Activated CD8-positive, alpha-beta memory T cell treated with anti-CD3 and anti-CD28 coated beads, Interleukin-2, amount 50 U/mL, for 24 hours (primary cell): Measurements from ENCODE around the gene FARP1.

Source experiments
- DNase-seq: peaks from one replicate; pipeline ENCODE4 v3.0.0-alpha.2; 2020; ENCODE audit errors: extremely low read depth

FARP1 gene

DNA sequence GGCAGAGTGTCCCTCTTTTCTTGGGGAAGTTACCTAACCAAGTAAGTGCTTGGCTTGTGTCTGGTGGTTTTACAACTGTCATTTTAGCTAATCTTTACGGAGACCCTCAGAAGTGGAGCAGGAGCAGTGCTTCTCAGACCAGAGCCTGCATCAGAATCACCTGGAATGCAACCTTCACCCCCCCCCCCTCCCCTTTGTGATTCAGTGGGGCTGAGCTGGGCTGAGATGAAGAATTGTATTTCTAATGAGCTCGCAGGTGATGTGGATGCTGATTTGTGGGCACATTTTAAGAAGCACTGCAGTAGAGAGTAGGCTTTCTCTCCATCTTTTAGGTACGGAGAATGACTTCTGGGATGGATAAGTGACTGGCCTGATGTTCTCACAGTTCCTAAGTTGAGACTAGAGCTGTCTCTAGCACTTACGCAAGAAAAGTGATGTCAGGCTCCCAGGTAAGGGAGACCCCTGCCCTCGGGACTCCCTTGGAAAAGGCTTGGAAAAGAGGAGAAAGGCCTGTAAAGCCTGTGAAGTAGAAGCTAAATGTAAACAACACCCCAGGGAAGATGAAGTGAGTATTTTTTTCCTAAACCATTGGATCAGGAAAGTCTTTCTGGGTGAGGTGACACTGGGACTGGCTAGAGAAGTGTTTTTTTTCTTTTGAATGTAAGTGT, 57.5 kb downstream of the FARP1 start:
- no peak for DNase-seq

DNA sequence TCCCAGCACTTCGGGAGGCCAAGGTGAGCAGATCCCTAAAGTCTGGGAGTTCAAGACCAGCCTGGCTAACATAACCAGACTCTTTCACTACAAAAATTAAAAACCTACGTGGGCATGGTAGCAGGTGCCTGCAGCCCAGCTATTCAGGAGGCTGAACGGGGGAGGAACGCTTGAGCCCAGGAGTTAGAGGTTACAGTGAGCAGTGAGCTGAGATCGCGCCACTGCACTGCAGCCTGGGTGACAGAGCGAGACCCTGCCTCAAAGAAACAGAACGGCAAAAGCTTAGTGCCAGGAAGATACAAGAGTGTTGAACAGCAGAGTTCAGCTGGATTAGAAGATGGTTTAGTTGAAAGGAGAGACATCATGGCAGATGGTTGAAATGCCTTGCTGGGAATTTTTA, 58.3 kb downstream of the FARP1 start:
- no peak for DNase-seq

DNA sequence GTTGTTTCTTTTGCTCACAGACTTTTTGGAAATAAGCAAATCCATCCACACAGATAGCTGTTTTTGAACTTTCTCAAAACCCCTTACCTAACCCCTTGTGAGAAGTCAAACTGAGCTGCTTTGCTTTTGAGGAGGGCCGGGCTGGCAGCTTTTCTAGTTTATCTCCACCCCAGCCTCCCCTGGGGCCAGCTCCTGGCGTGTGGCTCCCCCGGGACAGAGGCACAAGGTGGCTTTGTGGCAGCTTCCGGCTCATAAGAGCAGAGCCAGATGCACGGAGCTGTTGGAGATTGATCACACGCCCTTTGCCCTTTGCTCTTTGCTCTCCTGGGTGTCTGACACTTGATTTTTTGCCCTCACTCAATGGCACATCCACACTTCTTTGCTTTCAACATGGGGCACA, 59.1 kb downstream of the FARP1 start:
- DNase-seq = no peak

DNA sequence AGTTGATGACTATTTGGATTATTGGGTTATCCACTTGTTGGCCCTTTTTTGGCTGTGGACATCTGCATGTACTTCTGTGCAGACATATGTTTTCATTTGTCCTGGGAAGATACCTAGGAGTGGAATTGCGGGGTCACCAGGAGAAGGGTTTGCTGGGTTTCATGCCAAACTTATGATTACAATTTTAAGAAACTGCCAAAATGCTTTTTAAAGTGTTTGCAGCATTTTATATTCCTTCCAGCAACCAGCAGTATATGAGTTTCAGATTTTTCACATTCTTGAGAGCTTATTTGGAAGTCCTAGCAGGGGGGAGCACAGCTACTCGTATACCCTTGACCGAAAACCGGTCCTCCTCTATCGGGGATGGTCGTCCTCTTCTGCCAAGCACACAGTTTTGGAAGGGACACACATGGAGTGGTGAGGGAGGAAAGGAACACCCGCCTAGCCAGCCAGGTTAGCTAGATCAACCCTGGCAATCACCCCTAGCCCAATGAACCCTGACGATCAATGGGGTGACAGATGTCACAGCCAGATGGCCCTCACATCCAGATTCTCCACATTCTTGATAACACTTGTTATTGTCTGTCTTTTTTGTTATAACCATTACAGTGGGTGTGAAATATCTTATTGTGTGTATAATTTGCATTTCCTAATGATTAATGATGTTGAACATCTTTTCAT, 60.9 kb downstream of the FARP1 start:
- no peak for DNase-seq

DNA sequence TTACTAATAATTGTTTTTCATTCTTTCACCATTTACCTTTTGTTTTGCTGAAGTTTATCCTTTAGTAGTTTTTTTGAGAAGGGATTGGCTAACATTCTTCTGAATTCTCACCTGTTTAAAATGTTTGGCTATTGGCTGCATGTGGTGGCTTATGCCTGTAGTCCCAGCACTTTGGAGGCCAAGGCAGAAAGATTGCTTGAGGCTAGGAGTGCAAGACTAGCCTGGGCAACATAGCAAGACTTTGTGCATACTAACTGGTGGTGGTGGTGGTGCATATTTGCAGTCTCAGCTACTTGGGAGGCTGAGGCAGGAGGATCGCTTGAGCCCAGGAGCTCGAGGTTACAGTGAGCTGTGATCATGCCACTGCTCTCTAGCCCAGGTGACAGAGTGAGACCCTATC, 61.7 kb downstream of the FARP1 start:
- DNase-seq = no peak

DNA sequence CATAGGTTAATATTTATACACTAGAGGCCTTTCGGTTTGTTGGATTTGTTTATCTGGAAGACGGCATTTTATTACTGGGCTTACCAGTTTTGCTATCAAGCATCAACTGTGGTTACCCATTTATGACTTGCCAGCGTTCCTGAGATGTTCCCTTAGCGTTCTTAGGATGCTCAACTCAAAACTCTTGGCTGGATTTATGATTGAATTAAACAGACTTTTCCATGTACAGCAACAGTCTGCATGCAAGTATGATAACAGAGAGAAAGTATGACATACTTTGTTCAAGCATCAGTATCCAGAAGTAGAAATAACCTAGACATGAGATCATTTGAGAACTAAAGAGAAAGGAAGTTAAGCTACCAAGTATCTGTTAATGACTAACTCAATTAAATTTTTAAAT, 64.1 kb downstream of the FARP1 start:
- no peak for DNase-seq

DNA sequence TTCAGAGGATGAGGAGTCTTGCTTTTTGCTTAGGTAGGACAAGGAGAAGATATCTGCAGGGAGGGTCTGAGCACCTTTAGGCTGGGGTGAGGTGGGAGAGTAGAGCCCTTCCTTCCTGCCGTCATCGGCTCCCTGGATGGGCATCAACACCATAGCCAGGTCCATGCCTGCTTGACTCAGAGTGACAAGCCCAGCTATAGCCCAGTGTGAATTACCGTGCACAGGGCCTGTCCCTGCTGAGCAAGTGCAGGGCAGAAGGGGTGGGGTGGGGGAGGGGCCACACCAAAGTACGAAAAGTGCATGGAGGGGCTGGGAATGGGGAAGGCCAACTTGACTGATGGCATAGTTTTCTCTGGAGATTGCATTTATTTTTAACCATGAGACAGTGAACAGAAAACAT, 64.5 kb downstream of the FARP1 start:
- DNase-seq = no peak

DNA sequence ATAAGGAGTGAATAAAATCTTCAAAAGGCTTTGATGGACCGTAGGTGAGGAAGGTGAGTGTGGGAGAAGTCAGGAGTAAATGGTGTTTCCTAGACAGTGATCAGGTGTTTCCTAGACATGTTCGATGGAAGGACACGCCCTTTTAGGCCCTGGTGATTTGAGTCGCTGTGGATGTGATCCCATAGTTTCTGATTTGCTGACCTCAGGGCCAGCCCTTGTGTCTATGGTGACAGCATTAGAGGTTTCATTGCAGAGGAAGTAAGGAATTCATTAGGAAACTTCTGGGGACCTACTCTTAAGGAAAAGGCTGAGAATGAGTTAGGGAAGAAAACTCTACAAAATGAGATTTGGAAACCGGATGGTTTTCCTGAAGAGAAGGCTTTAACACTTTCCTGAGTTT, 65.7 kb downstream of the FARP1 start:
- no peak for DNase-seq

DNA sequence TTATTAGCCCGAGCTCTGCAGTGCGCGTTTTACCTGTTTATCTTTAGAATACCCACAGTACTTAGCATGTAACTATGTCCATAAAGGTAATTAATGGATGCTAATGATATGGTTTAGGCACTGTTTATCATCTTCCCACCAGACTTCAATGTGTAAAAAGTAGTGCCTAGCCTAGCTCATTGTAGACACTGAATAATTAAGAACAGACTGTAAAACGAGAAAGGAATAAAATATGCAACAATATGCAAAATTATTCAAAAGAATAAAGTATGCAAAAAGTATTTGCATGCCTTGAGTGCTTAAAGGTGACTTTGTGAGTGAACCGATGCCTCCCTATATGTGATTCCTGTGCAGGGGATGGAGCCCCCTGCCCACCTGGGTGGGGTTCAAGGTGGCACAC, 69.9 kb downstream of the FARP1 start:
- no peak for DNase-seq

DNA sequence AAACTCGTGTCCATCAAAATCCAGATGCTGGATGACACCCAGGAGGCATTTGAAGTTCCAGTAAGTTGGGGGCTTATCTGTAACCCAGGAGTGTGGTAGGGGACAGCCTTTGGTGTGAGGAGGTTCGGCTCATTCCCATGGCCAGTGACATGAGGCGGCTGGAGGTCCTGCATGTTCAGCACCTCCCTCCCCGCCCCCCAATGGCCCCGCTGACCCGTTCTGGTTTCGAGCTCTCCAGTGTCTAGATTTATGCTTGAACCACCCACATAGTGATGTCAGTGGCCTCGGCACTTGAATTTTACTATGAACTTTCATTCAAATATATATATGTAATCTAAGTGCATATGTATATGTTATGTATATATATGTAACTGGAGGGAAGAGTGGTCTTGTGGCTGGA, 70.5 kb downstream of the FARP1 start:
- DNase-seq = no peak

DNA sequence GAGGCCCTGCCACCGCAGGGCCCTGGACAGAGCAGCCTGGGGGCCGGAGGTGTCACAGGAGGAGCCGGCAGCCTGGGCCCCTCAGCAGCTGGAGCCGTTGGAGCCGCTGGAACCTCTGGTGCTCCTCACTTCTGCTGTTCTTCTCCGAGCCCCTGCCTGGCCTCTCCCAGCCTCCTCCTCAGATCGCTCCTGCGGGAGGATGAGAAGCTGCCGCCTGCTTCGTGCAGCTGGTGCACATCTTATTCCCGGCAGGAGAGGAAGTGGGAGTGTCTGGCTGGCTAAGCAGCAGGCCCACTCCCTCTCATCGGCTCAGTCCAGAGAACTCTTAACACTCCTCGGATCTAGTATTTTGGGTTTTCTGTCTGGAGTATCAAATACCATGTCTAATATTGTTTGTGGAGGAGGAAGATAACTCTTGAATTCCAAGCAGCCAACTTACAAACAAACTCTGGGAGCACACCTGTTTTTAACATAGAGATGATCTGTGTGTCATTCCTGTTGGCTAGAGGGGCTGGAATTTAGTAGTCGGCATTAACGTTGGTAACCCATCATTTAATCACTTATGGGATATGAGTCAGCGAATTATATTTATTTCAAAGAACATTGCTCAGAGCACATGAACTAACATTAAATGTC, 71.2 kb downstream of the FARP1 start:
- no peak for DNase-seq

DNA sequence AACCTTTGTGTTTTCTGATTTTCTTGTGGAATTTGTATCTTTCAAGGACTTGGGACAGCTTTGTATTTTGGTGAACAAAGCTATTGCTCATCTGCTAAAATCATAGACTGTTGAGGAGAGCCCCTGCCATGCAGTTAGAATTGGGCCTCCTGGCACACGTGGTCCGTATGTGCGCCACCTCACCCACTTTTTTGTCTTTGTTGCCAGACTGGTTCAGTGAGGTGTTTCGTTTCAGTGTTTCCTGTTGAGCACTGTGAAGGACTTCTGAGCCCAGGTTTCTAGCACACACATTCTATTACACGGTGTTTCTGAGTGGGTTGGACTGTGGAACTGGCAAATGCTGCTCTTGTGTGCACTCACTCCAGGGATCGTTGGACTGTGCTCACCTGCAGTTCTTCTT, 71.8 kb downstream of the FARP1 start:
- no peak for DNase-seq

DNA sequence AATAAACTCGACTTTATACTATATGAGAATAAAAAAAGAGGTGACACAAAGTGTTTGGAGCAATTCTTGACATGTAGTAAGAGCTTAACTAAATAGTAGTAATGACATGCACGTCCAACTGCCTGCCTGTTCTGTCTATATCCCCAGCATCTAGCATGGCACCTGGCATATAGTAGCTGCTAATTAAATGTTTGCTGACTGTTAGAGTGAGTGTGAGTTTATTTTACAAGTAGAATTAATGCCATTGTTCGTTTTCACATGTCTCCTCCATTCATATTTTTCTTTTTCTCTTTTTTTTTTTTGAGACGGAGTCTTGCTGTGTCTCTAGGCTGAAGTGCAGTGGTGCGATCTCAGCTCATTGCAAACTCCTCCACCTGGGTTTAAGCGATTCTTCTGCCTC, 72.6 kb downstream of the FARP1 start:
- no peak for DNase-seq

DNA sequence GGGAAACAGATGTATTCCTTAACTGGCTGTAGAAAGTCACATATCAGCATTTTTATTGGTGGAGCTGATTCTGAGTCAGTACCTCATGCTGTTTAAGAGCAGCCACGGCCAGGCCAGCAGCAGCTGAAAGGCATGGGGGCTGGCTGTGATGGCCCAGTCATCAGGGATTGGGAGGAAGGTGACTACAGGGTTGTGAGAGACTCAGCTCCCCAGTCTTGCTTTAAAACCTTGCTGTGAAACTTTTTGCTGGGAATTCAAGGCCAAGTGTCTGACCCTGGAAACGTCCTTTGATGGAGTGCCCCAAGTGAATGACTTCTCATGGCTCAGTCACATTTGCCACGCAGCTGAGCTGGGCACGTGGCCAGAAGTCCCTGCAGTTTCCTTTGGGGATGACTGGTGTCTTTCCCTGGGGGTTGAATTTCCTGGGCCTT, 73.3 kb downstream of the FARP1 start:
- no peak for DNase-seq

DNA sequence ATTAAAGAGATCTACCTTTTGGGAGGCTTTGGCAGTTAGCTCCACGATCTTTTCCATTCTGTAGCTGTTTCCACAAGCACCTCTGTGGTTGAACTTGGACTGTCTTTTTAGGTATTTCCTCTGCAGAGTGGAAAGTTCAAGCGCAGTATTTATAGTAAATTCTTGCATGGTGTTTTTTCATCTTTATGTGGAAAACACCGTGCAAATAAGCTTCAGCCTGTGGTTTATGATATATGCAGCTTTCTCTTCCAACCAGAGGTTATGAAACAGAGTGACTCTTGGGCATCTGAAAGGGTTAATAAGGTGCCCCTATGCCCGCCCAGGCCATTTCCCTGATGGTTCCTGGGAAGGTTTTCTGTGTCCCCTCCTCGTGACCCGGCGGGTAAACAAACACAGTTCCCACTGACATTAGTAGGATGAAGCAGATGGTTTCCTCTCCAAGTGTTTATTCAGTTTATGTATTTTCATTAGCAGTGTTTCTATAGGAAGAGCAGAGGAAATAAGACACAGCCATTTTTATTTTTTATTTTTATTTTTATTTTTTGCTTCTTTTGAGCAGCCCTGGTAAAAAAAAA, 73.9 kb downstream of the FARP1 start:
- DNase-seq = no peak

DNA sequence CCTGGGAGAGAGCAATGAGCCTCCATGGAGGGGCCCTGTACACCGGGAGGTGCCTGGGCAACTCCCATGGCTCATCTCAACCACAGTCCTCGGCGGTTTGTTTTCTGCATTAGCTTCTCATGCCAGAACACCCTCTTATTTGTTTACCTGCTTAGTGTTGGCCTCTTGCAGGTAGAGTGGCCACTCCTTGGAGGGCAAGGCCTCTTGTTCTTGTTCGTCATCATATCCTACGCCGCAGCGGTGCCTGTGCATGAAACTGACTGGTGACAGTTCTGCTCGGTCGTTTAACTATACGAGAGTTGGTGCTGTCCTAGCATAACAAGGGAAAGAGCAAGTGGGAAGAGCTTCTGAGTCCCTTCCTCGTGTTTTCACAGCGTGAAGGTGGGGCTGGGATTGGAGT, 74.7 kb downstream of the FARP1 start:
- DNase-seq = no peak

DNA sequence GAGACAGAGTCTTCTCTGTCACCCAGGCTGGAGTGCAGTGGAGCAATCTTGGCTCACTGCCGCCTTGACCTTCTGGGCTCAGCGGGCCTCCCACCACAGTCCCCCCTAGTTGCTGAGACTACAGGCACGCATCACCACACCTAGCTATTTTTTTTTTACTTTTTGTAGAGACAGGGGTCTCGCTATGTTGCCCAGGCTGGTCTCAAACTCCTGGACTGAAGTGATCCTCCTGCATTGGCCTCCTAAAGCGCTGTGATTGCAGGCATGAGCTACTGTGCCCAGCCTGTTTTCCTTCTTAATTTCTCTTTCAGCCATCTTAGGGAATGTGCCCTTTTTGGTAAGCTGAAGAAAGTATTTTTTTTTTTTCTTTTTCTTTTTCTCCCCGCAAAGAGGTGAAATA, 76.8 kb downstream of the FARP1 start:
- no peak for DNase-seq

DNA sequence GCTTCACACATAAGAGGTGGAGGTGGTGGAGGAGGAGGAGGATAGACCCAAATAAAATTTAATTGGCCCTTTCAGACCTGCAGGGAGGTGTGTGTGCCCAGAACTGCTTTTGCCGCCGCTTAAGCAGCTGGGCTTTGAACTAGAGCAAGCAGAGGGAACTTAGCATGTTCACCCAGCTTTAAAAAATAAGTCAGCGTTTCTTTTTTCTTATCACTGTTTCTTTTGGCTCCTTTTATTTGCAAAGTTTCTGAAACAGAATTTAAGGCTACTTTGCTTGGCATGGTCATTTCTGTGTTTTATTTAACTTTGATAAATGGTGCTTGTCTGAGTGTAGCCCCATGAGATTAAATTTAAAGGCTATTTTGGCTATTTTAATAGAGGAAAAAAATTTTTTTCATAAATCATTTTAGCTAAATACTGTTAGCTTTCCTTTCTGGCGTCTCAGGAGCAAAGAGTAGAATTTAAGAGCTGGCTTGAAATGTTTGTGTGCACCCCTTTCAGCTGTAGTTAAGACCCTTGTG, 77.4 kb downstream of the FARP1 start:
- no peak for DNase-seq

DNA sequence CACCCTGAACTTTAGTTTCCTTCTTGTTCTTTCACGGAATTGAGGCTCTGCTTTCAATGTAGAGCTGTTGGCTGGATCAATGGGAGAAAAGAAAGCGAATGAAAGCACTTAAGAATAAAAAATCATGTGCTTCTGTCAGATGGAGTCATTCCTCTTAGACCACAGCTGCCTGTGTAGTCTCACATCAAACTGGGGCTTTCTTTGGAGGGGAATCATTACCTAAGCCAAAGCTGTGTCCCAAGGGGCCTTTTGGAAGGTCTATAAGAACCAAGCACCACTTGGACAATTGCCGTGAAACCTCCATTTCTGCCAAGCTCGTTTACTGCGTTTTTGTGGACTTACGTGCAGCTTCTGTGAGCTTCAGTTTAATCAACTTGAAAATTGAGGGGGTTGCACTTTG, 78.3 kb downstream of the FARP1 start:
- no peak for DNase-seq

DNA sequence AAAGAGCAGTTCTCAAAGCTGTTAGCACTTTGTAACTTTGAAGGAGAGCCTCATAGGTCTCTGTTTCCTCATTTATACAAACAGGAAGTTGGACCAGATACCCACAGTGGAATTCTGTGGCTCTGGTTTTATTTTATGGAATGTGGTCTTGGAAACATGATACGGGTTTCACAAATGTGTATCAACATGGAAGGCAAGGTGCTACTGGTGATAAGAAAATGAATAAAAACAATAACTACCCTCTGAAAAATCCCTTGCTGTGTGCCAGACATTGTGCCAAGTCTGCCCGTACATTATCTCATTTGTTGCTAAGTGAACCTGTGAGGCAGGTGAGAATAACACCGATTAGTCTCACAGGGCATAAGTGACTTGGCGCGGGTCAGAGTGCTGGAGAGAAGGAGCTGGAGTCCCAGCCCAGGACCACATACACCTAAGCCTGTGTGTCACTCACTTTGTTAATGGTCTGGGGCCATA, 79.2 kb downstream of the FARP1 start:
- no peak for DNase-seq

DNA sequence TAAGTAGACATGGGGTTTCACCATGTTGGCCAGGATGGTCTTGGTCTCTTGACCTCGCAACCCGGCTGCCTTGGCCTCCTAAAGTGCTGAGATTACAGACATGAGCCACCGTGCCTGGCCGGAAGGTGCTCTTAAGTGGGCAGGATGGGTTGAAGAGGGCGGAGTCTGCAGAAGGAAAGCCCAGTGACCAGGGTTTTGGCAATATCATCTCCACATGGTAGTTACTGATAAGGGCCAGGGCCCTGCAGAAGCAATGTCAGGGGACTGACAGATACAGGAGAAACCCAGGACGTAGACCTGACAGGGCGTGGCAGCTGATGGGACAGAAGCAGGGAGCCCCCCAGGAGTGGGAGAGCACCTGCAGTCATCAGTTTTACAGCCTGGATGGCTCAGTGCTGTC, 79.9 kb downstream of the FARP1 start:
- no peak for DNase-seq

DNA sequence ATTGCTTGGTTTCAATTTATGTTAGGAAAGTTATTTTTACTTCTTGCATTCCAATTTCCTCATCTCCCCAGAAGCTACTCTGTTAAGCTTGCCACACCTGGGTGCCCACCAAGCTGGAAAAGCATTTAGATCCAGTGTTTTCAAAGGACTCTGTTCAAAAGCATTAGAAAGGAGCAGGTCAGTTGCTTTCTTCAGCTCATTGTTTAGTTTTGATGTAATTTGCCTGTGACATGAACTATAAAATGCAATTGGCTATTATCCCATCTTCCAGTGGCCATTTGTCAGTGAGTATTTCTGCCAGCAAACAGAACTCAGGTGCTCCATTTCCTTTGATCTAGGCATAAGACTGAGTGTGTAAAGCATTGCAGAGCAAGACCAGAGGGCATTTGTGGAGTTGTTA, 80.8 kb downstream of the FARP1 start:
- DNase-seq = no peak

DNA sequence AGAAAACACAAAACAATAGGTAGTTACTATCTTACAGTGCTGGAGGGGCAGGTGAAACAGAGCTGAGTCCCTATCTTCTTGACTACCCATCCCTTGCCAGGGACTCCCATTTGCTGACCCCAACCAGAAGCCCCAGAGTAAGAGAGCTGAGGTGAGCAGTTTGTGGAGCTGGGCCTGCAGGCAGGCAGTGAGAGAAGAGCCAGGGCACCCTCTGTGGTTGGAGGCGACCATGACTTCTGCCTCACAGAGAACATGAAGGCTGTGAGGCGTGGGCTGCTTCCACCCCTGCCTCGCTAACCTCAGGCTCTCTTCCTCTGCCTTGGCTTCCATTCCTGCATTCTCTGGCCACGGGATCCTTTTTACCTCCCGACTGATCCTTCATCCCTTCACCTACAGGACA, 81.7 kb downstream of the FARP1 start:
- DNase-seq = no peak
